GM06990 (cell line): ENCODE results near the gene ERCC4.
A peak's percentile ranks its signal among the peaks of the same experiment; 100 is the strongest.

Experiments
- DNase-seq: peaks from one replicate; pipeline ENCODE4 v3.0.0-alpha.2; 2011; ENCODE audit not compliant: insufficient read length; ENCODE audit errors: extremely low read depth
- H3K27me3 ChIP-seq: replicated peaks from 2 replicates; pipeline ENCODE4 v1.6.0; 2011; ENCODE audit warnings: low read length; ENCODE audit not compliant: control insufficient read depth, insufficient read depth
- H3K36me3 ChIP-seq: 2 replicates; pipeline ENCODE4 v1.5.1; 2011; ENCODE audit warnings: low read length; ENCODE audit not compliant: control insufficient read depth, insufficient read depth
- H3K4me3 ChIP-seq: replicated peaks from 2 replicates; pipeline ENCODE4 v1.5.1; 2011; ENCODE audit warnings: low read depth, mild to moderate bottlenecking, control low read depth, low read length
- CTCF ChIP-seq: IDR thresholded peaks from 2 replicates; pipeline ENCODE4 v1.5.1; 2011; ENCODE audit warnings: low read length, control low read depth, mild to moderate bottlenecking, inconsistent platforms; ENCODE audit not compliant: insufficient read depth, poor library complexity, severe bottlenecking

The ERCC4 gene

GRCh38 chr16:13919683-13920509, at the start of gene ERCC4:
Gene ERCC4 (plus strand): TSS chr16:13920154. CDS start chr16:13920166, 12 bp downstream.
- DNase-seq: peak; percentile 96
- TF ChIP-seq CTCF: peak; percentile 95
- Histone ChIP-seq H3K36me3 (peaks cover 1% of the 10 kb centered on the region; the same call in 1 of the 2 replicates), H3K4me3 (peak within 1 kb of the TSS; percentile 97), H3K27me3 (no peaks in the 10 kb centered on the region)

- no peaks in the 10 kb centered on the region; the same call in 1 of the 2 replicates for H3K27me3 ChIP-seq
- no peaks in the 10 kb centered on the region for H3K36me3 ChIP-seq
- DNase-seq: no peak
- no peak overlapping the region for H3K4me3 ChIP-seq
- peak; percentile 38 for TF ChIP-seq CTCF
Observed at GRCh38 chr16:13873835-13874438, 46.0 kb upstream of the ERCC4 start.

- DNase-seq: no peak
- no peak overlapping the region for H3K4me3 ChIP-seq
- H3K27me3 ChIP-seq: no peaks in the 10 kb centered on the region; the same call in 1 of the 2 replicates
- no peaks in the 10 kb centered on the region for H3K36me3 ChIP-seq
- no peak for TF ChIP-seq CTCF
Observed at GRCh38 chr16:13875614-13876284, 44.2 kb upstream of the ERCC4 start.

- no peak for TF ChIP-seq CTCF
- DNase-seq: no peak
- Histone ChIP-seq H3K36me3 (no peaks in the 10 kb centered on the region), H3K4me3 (no peak overlapping the region), H3K27me3 (no peaks in the 10 kb centered on the region)
Observed at GRCh38 chr16:13883276-13883675, 36.7 kb upstream of the ERCC4 start.

GRCh38 chr16:13883881-13884280, 36.1 kb upstream of the ERCC4 start:
- no peak for DNase-seq
- Histone ChIP-seq H3K27me3 (no peaks in the 10 kb centered on the region), H3K36me3 (no peaks in the 10 kb centered on the region), H3K4me3 (no peak overlapping the region)
- TF ChIP-seq CTCF: no peak
